Upper lobe of left lung (tissue), 4 donors: ENCODE measurements around the gene GALNT5.

Experiments used
- CTCF ChIP-seq, 6 experiments: fragments of 450-650 bp in 4 of 6; fragments of 200-600 bp in 2 of 6; sonication (generic) in 2 of 6; IDR thresholded peaks; one replicate each; pipeline ENCODE4 v1.5.1; 2016 to 2019; ENCODE audit warnings: antibody characterized with exemption in 6 of 6
- EP300 ChIP-seq, 4 donors: sonication (generic); formaldehyde crosslinking; IDR thresholded peaks; one replicate each; pipeline ENCODE4 v1.5.1; 2017; ENCODE audit warnings: antibody characterized with exemption in 4 of 4, control low read depth in 2 of 4
- POLR2A ChIP-seq, 4 donors: fragments of 450-650 bp; IDR thresholded peaks; one replicate each; pipeline ENCODE4 v1.5.1; 2016 to 2017; ENCODE audit warnings: antibody characterized with exemption in 4 of 4, mild to moderate bottlenecking in 2 of 4
- POLR2AphosphoS5 ChIP-seq, 2 donors: sonication (generic); formaldehyde crosslinking; IDR thresholded peaks; one replicate each; pipeline ENCODE4 v1.5.1; 2017; ENCODE audit warnings: antibody characterized with exemption in 2 of 2

GRCh38 chr2:157334335-157334734, 76.8 kb downstream of the GALNT5 start:
- no peak for TF ChIP-seq CTCF (IDR thresholded peaks at IDR 0.05)
- no peak for TF ChIP-seq POLR2AphosphoS5 (IDR thresholded peaks at IDR 0.05)
- TF ChIP-seq EP300 (IDR thresholded peaks at IDR 0.05) = no peak
- no peak for TF ChIP-seq POLR2A (IDR thresholded peaks at IDR 0.05)
